Endothelial cell of umbilical vein (primary cell): Measurements from ENCODE around the gene OSGEP. TPM values are rescaled to one million over a fixed set of nuclear protein-coding genes. Genes with fewer than 3 reads are reported as not detected.

Experiments
- BruUV-seq: library from RNA; stranded (reverse); fragments of 400-500 nt; replicated peaks from 2 replicates; lab custom pipeline; 2021; lab: Mats Ljungman, UMichigan
- CTCF ChIA-PET: fragments of 300-600, 350-600 bp; sonication (Branson Sonifier 250); formaldehyde crosslinking; loops from one replicate; lab custom pipeline; 2021; ENCODE audit warnings: antibody characterized with exemption, inconsistent platforms; lab: Charles Lee
- POLR2A ChIA-PET: fragments of 300-600, 350-600 bp; sonication (Branson Sonifier 250); formaldehyde crosslinking; loops from one replicate; lab custom pipeline; 2021; ENCODE audit warnings: antibody characterized with exemption, inconsistent platforms; lab: Charles Lee
- DNase-seq: peaks from one replicate; pipeline ENCODE4 v3.0.0-alpha.2; 2011; ENCODE audit warnings: low read depth, low spot score
- FAIRE-seq: peaks from 2 replicates; lab custom pipeline; 2011; peaks lifted over from hg19 to GRCh38; lab: Jason Lieb, UNC
- H2AFZ ChIP-seq: 2 replicates; pipeline ENCODE4 v1.6.0; 2012; ENCODE audit warnings: low read depth, low read length, control low read depth, inconsistent platforms
- H3K27ac ChIP-seq: 2 replicates; pipeline ENCODE4 v1.5.1; 2011; ENCODE audit warnings: low read depth, mild to moderate bottlenecking, control low read depth, low read length, moderate library complexity; ENCODE audit not compliant: insufficient read depth
- H3K27me3 ChIP-seq, 2 experiments: 2 replicates each; pipeline versions ENCODE4 v1.6.0 to v1.6.1; 2011; ENCODE audit warnings: low read length in 2 of 2, mixed read lengths in 1 of 2; ENCODE audit not compliant: control insufficient read depth in 2 of 2, insufficient read depth in 2 of 2
- H3K36me3 ChIP-seq, 2 experiments: 2 replicates in 1 of 2; 3 replicates in 1 of 2; pipeline ENCODE4 v1.5.1; 2011; ENCODE audit warnings: low read length in 2 of 2, mild to moderate bottlenecking in 1 of 2, moderate library complexity in 1 of 2; ENCODE audit not compliant: control insufficient read depth in 2 of 2, insufficient read depth in 2 of 2; ENCODE audit errors: extremely low read depth in 1 of 2
- H3K4me1 ChIP-seq: 3 replicates; pipeline ENCODE4 v1.5.1; 2011; ENCODE audit warnings: mild to moderate bottlenecking, low read length; ENCODE audit not compliant: control insufficient read depth, insufficient read depth; ENCODE audit errors: extremely low read depth
- H3K4me2 ChIP-seq: 2 replicates; pipeline ENCODE4 v1.6.1; 2011; ENCODE audit warnings: low read length, control low read depth, mixed read lengths; ENCODE audit not compliant: insufficient read depth
- H3K4me3 ChIP-seq, 3 experiments: fragments of 200-600 bp in 1 of 3; sonication (generic), shearing (Covaris generic) in 1 of 3; replicated peaks in 1 of 3; 2 replicates each; pipeline ENCODE4 v1.5.1; 2011 to 2016; ENCODE audit warnings: control low read depth in 3 of 3, low read length in 3 of 3, mild to moderate bottlenecking in 2 of 3, inconsistent platforms in 1 of 3, low read depth in 1 of 3, moderate library complexity in 1 of 3; ENCODE audit not compliant: insufficient read depth in 1 of 3
- H3K79me2 ChIP-seq: 2 replicates; pipeline ENCODE4 v1.6.0; 2012; ENCODE audit warnings: low read length, inconsistent platforms; ENCODE audit not compliant: control insufficient read depth, insufficient read depth
- H3K9ac ChIP-seq: replicated peaks from 2 replicates; pipeline ENCODE3; 2011; ENCODE audit warnings: low read length, control low read depth; ENCODE audit not compliant: insufficient read depth; ENCODE audit errors: extremely low read depth
- H3K9me1 ChIP-seq: replicated peaks from 3 replicates; pipeline ENCODE4 v1.6.0; 2011; ENCODE audit warnings: mild to moderate bottlenecking, low read length; ENCODE audit not compliant: control insufficient read depth, insufficient read depth; ENCODE audit errors: extremely low read depth
- H3K9me3 ChIP-seq: replicated peaks from 2 replicates; pipeline ENCODE4 v1.5.1; 2012; ENCODE audit warnings: low read length, inconsistent platforms; ENCODE audit not compliant: control insufficient read depth, insufficient read depth
- H4K20me1 ChIP-seq: replicated peaks from 2 replicates; pipeline ENCODE3; 2011; ENCODE audit warnings: mild to moderate bottlenecking, low read length; ENCODE audit not compliant: control insufficient read depth, insufficient read depth; ENCODE audit errors: extremely low read depth
- EZH2 ChIP-seq: IDR thresholded peaks from 2 replicates; pipeline ENCODE4 v1.6.1; 2012; ENCODE audit warnings: borderline replicate concordance, low read depth, mild to moderate bottlenecking, moderate library complexity, low read length, inconsistent platforms; ENCODE audit not compliant: severe bottlenecking
- FOS ChIP-seq: IDR thresholded peaks from 2 replicates; pipeline ENCODE4 v1.6.1; 2011; ENCODE audit warnings: mild to moderate bottlenecking, low read length, moderate library complexity, borderline replicate concordance; ENCODE audit not compliant: insufficient read depth
- GATA2 ChIP-seq: IDR thresholded peaks from 2 replicates; pipeline ENCODE4 v1.7.0; 2011; ENCODE audit warnings: low read depth, mild to moderate bottlenecking, moderate library complexity, mixed read lengths, low read length; ENCODE audit not compliant: insufficient read length, insufficient read depth
- JUN ChIP-seq: IDR thresholded peaks from 2 replicates; pipeline ENCODE4 v1.6.1; 2011; ENCODE audit warnings: borderline replicate concordance, low read depth; ENCODE audit not compliant: insufficient read length, insufficient read depth
- MYC ChIP-seq: IDR thresholded peaks from one replicate; pipeline ENCODE4 v1.6.1; 2011; ENCODE audit warnings: mild to moderate bottlenecking, low read depth, low read length
- POLR2A ChIP-seq: IDR thresholded peaks from 2 replicates; pipeline ENCODE4 v1.6.1; 2012; ENCODE audit warnings: low read depth, mild to moderate bottlenecking, control low read depth, low read length
- POLR2AphosphoS5 ChIP-seq: IDR thresholded peaks from 2 replicates; pipeline ENCODE4 v1.6.1; 2012; ENCODE audit warnings: low read depth, mild to moderate bottlenecking, control low read depth, low read length, moderate library complexity; ENCODE audit not compliant: insufficient read depth
- dilution Hi-C: fragments of 300-500 bp; cut with MboI; formaldehyde crosslinking; loops from one replicate; pipeline ENCODE4 v1.15.0; 2019; ENCODE audit warnings: low sequenced_read_pairs; ENCODE audit not compliant: extremely low pct_ligation_motif_present
- intact Hi-C: fragments of 100-400 bp; cut with micrococcal nuclease; formaldehyde crosslinking; loops from one replicate; pipeline ENCODE4 v1.10.0; 2022
- polyA plus RNA-seq, 4 experiments: library from polyadenylated mRNA; depleted of rRNA in 3 of 4; stranded (reverse) in 3 of 4; unstranded in 1 of 4; fragments of >200 nt; gene quantifications; 2 replicates each; pipeline versions ENCODE4 v1.2.1 to v1.2.3, GENCODE V29; 2011 to 2012; ENCODE audit warnings: missing spikeins in 1 of 4
- total RNA-seq: library from RNA; stranded (reverse); gene quantifications from 2 replicates; pipeline ENCODE4 v1.2.3, GENCODE V29; 2021
- TF ChIP-seq, protein P1 (sequence below): IDR thresholded peaks from 2 replicates; pipeline ENCODE4 v1.6.1; 2011; ENCODE audit not compliant: insufficient read depth, insufficient read length
- TF ChIP-seq, protein P2 (sequence below), 2 donors: IDR thresholded peaks; 1 replicate in 1 of 2; 2 replicates in 1 of 2; pipeline ENCODE4 v1.5.1; 2011; ENCODE audit warnings: low read length in 2 of 2, mild to moderate bottlenecking in 2 of 2, moderate library complexity in 2 of 2, control low read depth in 1 of 2, inconsistent platforms in 1 of 2, low read depth in 1 of 2; ENCODE audit not compliant: insufficient read depth in 1 of 2; ENCODE audit errors: extremely low read depth in 1 of 2

OSGEP gene
- total and polyA plus RNA-seq, 2 donors (not counting 3 experiments of a cell fraction or from before 2014, with no cell fraction given) = 41.8 to 100 TPM

GRCh38 chr14:20435582-20436362, 18.8 kb downstream of the OSGEP start, which contains the start of gene KLHL33:
KLHL33 (minus strand) TSS chr14:20436166; CDS start chr14:20435811, 355 bp downstream.
- Histone ChIP-seq H3K9me3 (no peaks in the 10 kb centered on the region), H2AFZ (no peak within 1 kb of the TSS), H3K9ac (no peak within 1 kb of the TSS), H3K79me2 (no peaks in the 10 kb centered on the region), H3K27me3 (peaks cover 6 to 16% of the 10 kb centered on the region in 2 experiments), H3K4me1 (no peaks in the 10 kb centered on the region), H3K27ac (no peak within 1 kb of the TSS), H3K4me2 (no peak within 1 kb of the TSS), H3K4me3 (no peak within 1 kb of the TSS), H3K9me1 (no peaks in the 10 kb centered on the region), H3K36me3 (no peaks in the 10 kb centered on the region), H4K20me1 (no peaks in the 10 kb centered on the region)
- intact Hi-C loops (no loop called here), dilution Hi-C loops (no loop called here)
- no peak for TF ChIP-seq MYC
- TF ChIP-seq JUN = no peak
- TF ChIP-seq, protein P1, sequence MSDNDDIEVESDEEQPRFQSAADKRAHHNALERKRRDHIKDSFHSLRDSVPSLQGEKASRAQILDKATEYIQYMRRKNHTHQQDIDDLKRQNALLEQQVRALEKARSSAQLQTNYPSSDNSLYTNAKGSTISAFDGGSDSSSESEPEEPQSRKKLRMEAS = no peak
- TF ChIP-seq POLR2A = no peak
- no peak for TF ChIP-seq EZH2
- TF ChIP-seq, protein P2, sequence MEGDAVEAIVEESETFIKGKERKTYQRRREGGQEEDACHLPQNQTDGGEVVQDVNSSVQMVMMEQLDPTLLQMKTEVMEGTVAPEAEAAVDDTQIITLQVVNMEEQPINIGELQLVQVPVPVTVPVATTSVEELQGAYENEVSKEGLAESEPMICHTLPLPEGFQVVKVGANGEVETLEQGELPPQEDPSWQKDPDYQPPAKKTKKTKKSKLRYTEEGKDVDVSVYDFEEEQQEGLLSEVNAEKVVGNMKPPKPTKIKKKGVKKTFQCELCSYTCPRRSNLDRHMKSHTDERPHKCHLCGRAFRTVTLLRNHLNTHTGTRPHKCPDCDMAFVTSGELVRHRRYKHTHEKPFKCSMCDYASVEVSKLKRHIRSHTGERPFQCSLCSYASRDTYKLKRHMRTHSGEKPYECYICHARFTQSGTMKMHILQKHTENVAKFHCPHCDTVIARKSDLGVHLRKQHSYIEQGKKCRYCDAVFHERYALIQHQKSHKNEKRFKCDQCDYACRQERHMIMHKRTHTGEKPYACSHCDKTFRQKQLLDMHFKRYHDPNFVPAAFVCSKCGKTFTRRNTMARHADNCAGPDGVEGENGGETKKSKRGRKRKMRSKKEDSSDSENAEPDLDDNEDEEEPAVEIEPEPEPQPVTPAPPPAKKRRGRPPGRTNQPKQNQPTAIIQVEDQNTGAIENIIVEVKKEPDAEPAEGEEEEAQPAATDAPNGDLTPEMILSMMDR (IDR thresholded peaks at IDR 0.05; ENCODE audit: extremely low read depth in 1 of 2, insufficient read depth in 1 of 2, low read depth in 1 of 2, low read length in 2 of 2) = no peak
- no peak for TF ChIP-seq FOS
- no peak for TF ChIP-seq POLR2AphosphoS5
- TF ChIP-seq GATA2 = no peak
- BruUV-seq = no TSS peak
- ChIA-PET POLR2A (no interaction called here), CTCF (interaction anchor here (1.7 kb wide), 1 partner anchor 20 kb away, joined by 5 read pairs; no protein-coding TSS in a partner anchor)
- FAIRE-seq (no peak), DNase-seq (no peak)
